ENCODE data around the gene NDST3. TPM values are rescaled to one million over a fixed set of nuclear protein-coding genes. Genes with fewer than 3 reads are reported as not detected.

NDST3 gene
- total RNA-seq, 4 donors from 2014 or later, result 0.13 TPM; not detected in 3

DNA sequence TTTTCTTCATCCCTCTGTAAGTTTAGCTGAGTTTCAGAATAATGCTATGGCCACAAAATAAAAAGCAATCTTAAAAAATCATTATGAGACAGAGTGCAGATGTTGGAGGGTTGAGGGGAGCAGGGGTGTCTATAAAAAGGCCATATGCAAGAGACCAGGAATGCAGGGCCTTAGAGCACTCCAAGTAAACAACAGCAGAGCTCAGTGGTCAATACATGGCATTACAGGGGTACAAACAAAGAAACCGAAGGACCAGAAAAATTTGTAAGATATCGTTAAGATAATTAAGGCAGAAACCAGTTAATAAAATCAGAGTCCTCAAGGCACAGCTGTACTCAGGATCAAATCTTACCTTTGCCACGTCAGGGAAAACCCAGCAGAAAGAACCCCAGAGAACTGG, 28.4 kb upstream of the NDST3 start:
- Histone ChIP-seq H3K27me3 (no peaks in the 10 kb centered on the region), H3K9me3 (no peaks in the 10 kb centered on the region), H3K4me1 (no peaks in the 10 kb centered on the region), H3K36me3 (no peaks in the 10 kb centered on the region), H3K27ac (no peak overlapping the region), H3K4me3 (no peak overlapping the region)
- TF ChIP-seq POLR2AphosphoS5 (IDR thresholded peaks at IDR 0.05) (no peak), POLR2A (IDR thresholded peaks at IDR 0.05) (no peak)
- TF ChIP-seq, protein P1, sequence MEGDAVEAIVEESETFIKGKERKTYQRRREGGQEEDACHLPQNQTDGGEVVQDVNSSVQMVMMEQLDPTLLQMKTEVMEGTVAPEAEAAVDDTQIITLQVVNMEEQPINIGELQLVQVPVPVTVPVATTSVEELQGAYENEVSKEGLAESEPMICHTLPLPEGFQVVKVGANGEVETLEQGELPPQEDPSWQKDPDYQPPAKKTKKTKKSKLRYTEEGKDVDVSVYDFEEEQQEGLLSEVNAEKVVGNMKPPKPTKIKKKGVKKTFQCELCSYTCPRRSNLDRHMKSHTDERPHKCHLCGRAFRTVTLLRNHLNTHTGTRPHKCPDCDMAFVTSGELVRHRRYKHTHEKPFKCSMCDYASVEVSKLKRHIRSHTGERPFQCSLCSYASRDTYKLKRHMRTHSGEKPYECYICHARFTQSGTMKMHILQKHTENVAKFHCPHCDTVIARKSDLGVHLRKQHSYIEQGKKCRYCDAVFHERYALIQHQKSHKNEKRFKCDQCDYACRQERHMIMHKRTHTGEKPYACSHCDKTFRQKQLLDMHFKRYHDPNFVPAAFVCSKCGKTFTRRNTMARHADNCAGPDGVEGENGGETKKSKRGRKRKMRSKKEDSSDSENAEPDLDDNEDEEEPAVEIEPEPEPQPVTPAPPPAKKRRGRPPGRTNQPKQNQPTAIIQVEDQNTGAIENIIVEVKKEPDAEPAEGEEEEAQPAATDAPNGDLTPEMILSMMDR (IDR thresholded peaks at IDR 0.05), result no peak
- no peak for ATAC-seq
- 77 to 80% methylated on average over 3 of the region's 3 CpGs for WGBS, 2 donors (ENCODE audit: low coverage in 1 of 2)

GRCh38 chr4:118012142-118012541, 22.1 kb upstream of the NDST3 start:
- ATAC-seq, result no peak
- Histone ChIP-seq H3K9me3 (no peaks in the 10 kb centered on the region), H3K4me3 (no peak overlapping the region), H3K27ac (no peak overlapping the region), H3K4me1 (no peaks in the 10 kb centered on the region), H3K36me3 (no peaks in the 10 kb centered on the region), H3K27me3 (no peaks in the 10 kb centered on the region)
- 94% methylated on average over 2 of the region's 2 CpGs; no CpG with 5 or more reads in 1 of the 2 donors for WGBS, 2 donors (ENCODE audit: low coverage in 1 of 2)
- TF ChIP-seq, protein P1 (IDR thresholded peaks at IDR 0.05), result no peak
- TF ChIP-seq POLR2AphosphoS5 (IDR thresholded peaks at IDR 0.05) (no peak), POLR2A (IDR thresholded peaks at IDR 0.05) (no peak), EP300 (IDR thresholded peaks at IDR 0.05) (no peak)

- Histone ChIP-seq H3K27ac (no peak overlapping the region), H3K36me3 (no peaks in the 10 kb centered on the region), H3K27me3 (no peaks in the 10 kb centered on the region), H3K9me3 (no peaks in the 10 kb centered on the region), H3K4me1 (no peaks in the 10 kb centered on the region), H3K4me3 (no peak overlapping the region)
- 75 to 93% methylated on average over 3 of the region's 3 CpGs for WGBS, 2 donors (ENCODE audit: low coverage in 1 of 2)
- TF ChIP-seq, protein P1 (IDR thresholded peaks at IDR 0.05), result no peak
- TF ChIP-seq POLR2A (IDR thresholded peaks at IDR 0.05) (no peak), EP300 (IDR thresholded peaks at IDR 0.05) (no peak), POLR2AphosphoS5 (IDR thresholded peaks at IDR 0.05) (no peak)
- ATAC-seq, result no peak
Observed at GRCh38 chr4:118014831-118015230, 19.5 kb upstream of the NDST3 start.

DNA sequence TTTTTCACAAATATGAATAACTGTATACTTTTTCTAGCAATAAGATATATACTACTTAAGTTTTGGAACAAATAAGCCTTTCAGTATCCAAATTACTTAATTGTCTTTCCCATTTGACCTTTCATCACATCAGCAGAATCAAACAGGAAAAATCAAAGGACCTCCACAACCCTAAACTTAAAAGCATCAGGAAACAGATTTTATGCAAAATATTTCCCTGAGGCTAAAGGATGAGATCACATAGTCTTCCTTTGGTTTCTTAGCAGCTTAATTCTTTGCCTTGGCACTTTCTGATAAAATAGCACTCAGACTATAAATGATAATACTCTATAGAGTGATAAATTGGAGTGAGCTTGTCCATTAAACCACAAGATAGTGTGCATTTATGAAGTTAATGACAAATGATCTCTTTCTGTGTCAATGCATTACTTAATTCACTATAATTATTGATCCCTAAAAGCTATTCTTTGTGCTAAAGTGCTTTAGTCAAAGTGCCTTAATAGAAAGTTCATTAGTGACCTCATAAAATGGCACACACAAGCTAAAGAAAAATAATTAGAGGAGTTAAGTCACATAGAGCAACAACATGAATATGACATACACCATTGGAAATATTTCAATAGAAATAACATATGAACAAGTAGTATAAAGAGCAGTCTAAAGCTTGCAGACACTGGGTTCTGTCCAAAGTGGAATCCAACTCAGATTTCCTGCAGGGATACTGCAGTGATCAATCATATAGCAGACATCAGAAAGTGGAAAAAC, 15.7 kb upstream of the NDST3 start:
- Histone ChIP-seq H3K36me3 (no peaks in the 10 kb centered on the region), H3K27ac (no peak overlapping the region), H3K9me3 (no peaks in the 10 kb centered on the region), H3K27me3 (no peaks in the 10 kb centered on the region), H3K4me3 (no peak overlapping the region), H3K4me1 (no peaks in the 10 kb centered on the region)
- ATAC-seq, result no peak
- TF ChIP-seq, protein P1 (IDR thresholded peaks at IDR 0.05), result no peak
- TF ChIP-seq POLR2AphosphoS5 (IDR thresholded peaks at IDR 0.05) (no peak), EP300 (IDR thresholded peaks at IDR 0.05) (no peak), POLR2A (IDR thresholded peaks at IDR 0.05) (no peak)

DNA sequence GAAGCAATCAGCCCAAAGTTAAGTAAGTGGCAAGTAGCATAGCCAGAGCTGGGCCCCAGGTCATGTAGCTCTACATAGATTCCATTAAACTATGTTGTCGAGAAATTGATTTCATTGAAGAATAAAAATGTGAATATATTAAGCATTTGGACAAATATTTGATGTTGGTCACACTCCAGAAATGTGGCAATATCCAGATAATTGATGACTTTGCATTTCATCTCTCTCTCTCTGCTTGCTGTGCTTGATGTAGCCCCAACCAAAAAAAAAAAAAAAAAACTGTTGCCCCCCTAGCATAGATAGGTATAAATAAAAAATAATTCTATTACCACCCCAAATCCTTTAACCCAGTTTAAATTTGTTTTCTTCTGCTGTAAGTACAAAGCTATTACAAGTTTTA, 7.5 kb upstream of the NDST3 start:
- Histone ChIP-seq H3K27me3 (peaks cover 13% of the 10 kb centered on the region), H3K27ac (no peak overlapping the region), H3K36me3 (no peaks in the 10 kb centered on the region), H3K4me3 (no peak overlapping the region), H3K4me1 (no peaks in the 10 kb centered on the region), H3K9me3 (no peaks in the 10 kb centered on the region)
- TF ChIP-seq POLR2AphosphoS5 (IDR thresholded peaks at IDR 0.05) (no peak), POLR2A (IDR thresholded peaks at IDR 0.05) (no peak), EP300 (IDR thresholded peaks at IDR 0.05) (no peak)
- TF ChIP-seq, protein P1 (IDR thresholded peaks at IDR 0.05), result no peak
- no peak for ATAC-seq
- 61 to 87% methylated on average over 1 of the region's 1 CpG for WGBS, 2 donors (ENCODE audit: low coverage in 1 of 2)

All from gastroesophageal sphincter (tissue), 4 donors.